Common myeloid progenitor, CD34-positive (primary cell): ENCODE results near the gene NXNL1.

Experiments
- CTCF ChIA-PET: fragments of 350-600 bp; sonication (Branson Sonifier 250); formaldehyde crosslinking; loops from one replicate; lab custom pipeline; 2021; ENCODE audit warnings: antibody characterized with exemption; lab: Charles Lee
- POLR2A ChIA-PET: fragments of 350-600 bp; sonication (Branson Sonifier 250); formaldehyde crosslinking; loops from one replicate; lab custom pipeline; 2021; ENCODE audit warnings: antibody characterized with exemption; lab: Charles Lee
- DNase-seq, 3 donors: peaks; one replicate each; pipeline versions ENCODE4 v3.0.0 to v3.0.0-alpha.2; 2013
- H3K27ac ChIP-seq, 2 experiments: 1 replicate in 1 of 2; 2 replicates in 1 of 2; pipeline ENCODE4 v1.7.0; 2013; ENCODE audit warnings: inconsistent platforms in 2 of 2, low read length in 2 of 2, mild to moderate bottlenecking in 2 of 2, low read depth in 1 of 2, moderate library complexity in 1 of 2; ENCODE audit not compliant: severe bottlenecking in 2 of 2, insufficient read depth in 1 of 2, poor library complexity in 1 of 2
- H3K27me3 ChIP-seq, 5 experiments: replicated peaks in 2 of 5; 1 replicate in 3 of 5; 2 replicates in 2 of 5; pipeline versions ENCODE4 v1.6.1 to v1.7.0; 2013; ENCODE audit warnings: low read length in 4 of 5, mild to moderate bottlenecking in 2 of 5, moderate library complexity in 2 of 5, inconsistent platforms in 1 of 5; ENCODE audit not compliant: insufficient read depth in 5 of 5, control insufficient read depth in 4 of 5
- H3K36me3 ChIP-seq, 4 experiments: 1 replicate in 2 of 4; 2 replicates in 2 of 4; pipeline versions ENCODE4 v1.6.1 to v1.7.0; 2013; ENCODE audit warnings: low read length in 3 of 4, control low read depth in 1 of 4, mild to moderate bottlenecking in 1 of 4; ENCODE audit not compliant: control insufficient read depth in 4 of 4, insufficient read depth in 4 of 4
- H3K4me1 ChIP-seq, 4 experiments: 1 replicate in 3 of 4; 2 replicates in 1 of 4; pipeline versions ENCODE4 v1.6.1 to v1.7.1; 2013; ENCODE audit warnings: low read length in 3 of 4, mild to moderate bottlenecking in 3 of 4, control low read depth in 1 of 4, inconsistent platforms in 1 of 4, moderate library complexity in 1 of 4; ENCODE audit not compliant: control insufficient read depth in 4 of 4, insufficient read depth in 4 of 4; ENCODE audit errors: control extremely low read depth in 1 of 4
- H3K4me3 ChIP-seq, 7 experiments: 1 replicate in 4 of 7; 2 replicates in 3 of 7; pipeline versions ENCODE4 v1.5.1 to v1.7.0; 2013; ENCODE audit warnings: mild to moderate bottlenecking in 7 of 7, low read length in 6 of 7, moderate library complexity in 6 of 7, inconsistent platforms in 2 of 7, low read depth in 2 of 7, control low read depth in 1 of 7; ENCODE audit not compliant: insufficient read depth in 4 of 7, control insufficient read depth in 1 of 7; ENCODE audit errors: extremely low read depth in 1 of 7
- H3K9me3 ChIP-seq, 5 experiments: 1 replicate in 4 of 5; 2 replicates in 1 of 5; pipeline versions ENCODE4 v1.6.1 to v1.7.1; 2013; ENCODE audit warnings: low read length in 4 of 5, mild to moderate bottlenecking in 2 of 5, inconsistent platforms in 1 of 5, low read depth in 1 of 5, moderate library complexity in 1 of 5; ENCODE audit not compliant: control insufficient read depth in 4 of 5, insufficient read depth in 2 of 5; ENCODE audit errors: control extremely low read depth in 1 of 5
- WGBS: methylation state at CpG from one replicate; pipeline ENCODE4 v1.1.5; 2013; ENCODE audit not compliant: insufficient coverage; 5-methylcytosine and 5-hydroxymethylcytosine counted together

The NXNL1 gene

GRCh38 chr19:17495639-17496296 is 35.0 kb upstream of the NXNL1 start:
- H3K27me3 ChIP-seq = no peaks in the 10 kb centered on the region
- CTCF ChIA-PET = interaction anchor here (0.6 to 3.8 kb wide), 28 partner anchors 8 to 113 kb away, joined by 3 to 27 read pairs (median 4); partner anchors contain the start of genes NXNL1, PGLS and SLC27A1
- POLR2A ChIA-PET = interaction anchor here (0.5 to 1.1 kb wide), 4 partner anchors 15 to 198 kb away, joined by 3 to 7 read pairs (median 4); partner anchors contain the start of gene PGLS
- H3K9me3 ChIP-seq = no peaks in the 10 kb centered on the region
- peaks cover 0 to 28% (median 25%) of the 10 kb centered on the region in 4 experiments for H3K4me1 ChIP-seq
- H3K36me3 ChIP-seq = peaks cover 0 to 9% (median 4%) of the 10 kb centered on the region in 4 experiments
- 66% methylated on average over 9 of the region's 9 CpGs for WGBS
- no peak overlapping the region for H3K27ac ChIP-seq
- H3K4me3 ChIP-seq = no peak overlapping the region
- no peak for DNase-seq

GRCh38 chr19:17491287-17491686 is 30.6 kb upstream of the NXNL1 start:
- ChIA-PET CTCF (no interaction called here), POLR2A (no interaction called here)
- H3K9me3 ChIP-seq = no peaks in the 10 kb centered on the region
- H3K4me3 ChIP-seq = no peak overlapping the region
- DNase-seq = no peak
- H3K4me1 ChIP-seq = peaks cover 2 to 27% (median 24%) of the 10 kb centered on the region in 4 experiments
- no peak overlapping the region for H3K27ac ChIP-seq
- no peaks in the 10 kb centered on the region for H3K36me3 ChIP-seq
- H3K27me3 ChIP-seq = no peaks in the 10 kb centered on the region
- 100% methylated on average over 1 of the region's 5 CpGs for WGBS

- no peak overlapping the region for H3K4me3 ChIP-seq
- H3K9me3 ChIP-seq = no peaks in the 10 kb centered on the region
- H3K4me1 ChIP-seq = peaks cover 2 to 22% (median 20%) of the 10 kb centered on the region in 4 experiments
- H3K27ac ChIP-seq = no peak overlapping the region
- H3K27me3 ChIP-seq = no peaks in the 10 kb centered on the region
- peak in 2 of 3 donors; percentile 56 for DNase-seq
- ChIA-PET CTCF (interaction anchor here (0.7 to 1.7 kb wide), 3 partner anchors 18 to 85 kb away, joined by 3 to 4 read pairs (median 3); partner anchors contain the start of gene BST2), POLR2A (no interaction called here)
- WGBS = 86% methylated on average over 1 of the region's 4 CpGs
- no peaks in the 10 kb centered on the region for H3K36me3 ChIP-seq
Observed at GRCh38 chr19:17490411-17490810, 29.7 kb upstream of the NXNL1 start.

GRCh38 chr19:17489392-17490030 is 28.8 kb upstream of the NXNL1 start:
- no peak for DNase-seq
- ChIA-PET CTCF (interaction anchor here (0.5 to 2.1 kb wide), 6 partner anchors 11 to 84 kb away, joined by 3 to 6 read pairs (median 4); partner anchors contain the start of gene BST2), POLR2A (no interaction called here)
- Histone ChIP-seq H3K27ac (no peak overlapping the region), H3K4me3 (no peak overlapping the region), H3K36me3 (no peaks in the 10 kb centered on the region), H3K4me1 (peaks cover 2 to 22% (median 20%) of the 10 kb centered on the region in 4 experiments), H3K27me3 (no peaks in the 10 kb centered on the region), H3K9me3 (no peaks in the 10 kb centered on the region)
- WGBS = 47% methylated on average over 9 of the region's 9 CpGs

GRCh38 chr19:17488593-17489391 is 28.1 kb upstream of the NXNL1 start:
- POLR2A ChIA-PET = no interaction called here
- WGBS = 3% methylated on average over 22 of the region's 31 CpGs
- peak overlapping the region in 4 of 7 experiments; percentile 3 to 63 (median 52) for H3K4me3 ChIP-seq

GRCh38 chr19:17487284-17488121 is 26.8 kb upstream of the NXNL1 start:
- CTCF ChIA-PET = interaction anchor here (0.9 to 2.1 kb wide), 5 partner anchors 9 to 24 kb away, joined by 3 to 6 read pairs (median 3); partner anchors contain the start of gene PGLS
- DNase-seq = no peak
- Histone ChIP-seq H3K9me3 (no peaks in the 10 kb centered on the region), H3K4me1 (peaks cover 2 to 22% (median 20%) of the 10 kb centered on the region in 4 experiments), H3K36me3 (no peaks in the 10 kb centered on the region), H3K27ac (peak overlapping the region in 1 of 2 experiments; percentile 7), H3K27me3 (no peaks in the 10 kb centered on the region), H3K4me3 (no peak overlapping the region)
- POLR2A ChIA-PET = interaction anchor here (0.7 kb wide), 1 partner anchor 29 kb away, joined by 3 read pairs; no protein-coding TSS in a partner anchor
- WGBS = 91% methylated on average over 12 of the region's 18 CpGs

More at GRCh38 chr19:17488593-17489391, 28.1 kb upstream of the NXNL1 start:
- H3K27me3 ChIP-seq = no peaks in the 10 kb centered on the region
- no peaks in the 10 kb centered on the region for H3K9me3 ChIP-seq
- peak; percentile 87 to 92 (median 92) for DNase-seq
- CTCF ChIA-PET = interaction anchor here (0.5 to 2.1 kb wide), 6 partner anchors 12 to 48 kb away, joined by 3 to 6 read pairs (median 4); partner anchors contain the start of gene PGLS
- H3K27ac ChIP-seq = no peak overlapping the region
- no peaks in the 10 kb centered on the region for H3K36me3 ChIP-seq
- H3K4me1 ChIP-seq = peaks cover 2 to 22% (median 20%) of the 10 kb centered on the region in 4 experiments
